WTC11 (cell line): ENCODE data around the gene MBOAT2.

ENCODE experiments used
- CBFB ChIP-seq: sonication (generic); formaldehyde crosslinking; IDR thresholded peaks from 2 replicates; pipeline ENCODE4 v1.8.1; 2022; ENCODE audit warnings: mild to moderate bottlenecking, low read depth, missing genetic modification reagents
- CREB1 ChIP-seq: sonication (generic); formaldehyde crosslinking; IDR thresholded peaks from 2 replicates; pipeline ENCODE4 v1.8.0; 2023; ENCODE audit warnings: mild to moderate bottlenecking, missing genetic modification reagents
- CTCF ChIP-seq: fragments of 200-600 bp; IDR thresholded peaks from 2 replicates; pipeline ENCODE4 v1.8.0; 2022; ENCODE audit warnings: antibody characterized with exemption
- USF2 ChIP-seq: sonication (generic); formaldehyde crosslinking; IDR thresholded peaks from 2 replicates; pipeline ENCODE4 v1.8.1; 2023; ENCODE audit warnings: mild to moderate bottlenecking, missing genetic modification reagents, moderate library complexity

GRCh38 chr2:8876628-8877027, 126.9 kb downstream of the MBOAT2 start:
- TF ChIP-seq CTCF (no peak), CBFB (no peak), USF2 (CRISPR knock-in tag) (no peak), CREB1 (CRISPR knock-in tag) (no peak)
